Body of pancreas (tissue), 4 donors: ENCODE results near the gene RAP1B. TPM values are rescaled to one million over a fixed set of nuclear protein-coding genes. Genes with fewer than 3 reads are reported as not detected.
"Not testable (repeated sequence)": the region's sequence is repeated elsewhere in the genome, so short reads cannot be mapped to it uniquely, and the experiment has no call there.

Source experiments
- ATAC-seq: fragments of 150-250 bp; one replicate; pipeline ENCODE4 v1.9.1; 2016
- DNase-seq, 4 donors: peaks; one replicate each; pipeline ENCODE4 v3.0.0-alpha.2; 2019
- H3K27ac ChIP-seq, 4 donors: fragments of 200-600 bp; sonication (generic); 1 replicate in 3 of 4; 2 replicates in 1 of 4; pipeline versions ENCODE4 v1.5.1 to v1.6.1; 2016 to 2019; ENCODE audit warnings: mild to moderate bottlenecking in 1 of 4, mixed read lengths in 1 of 4, moderate library complexity in 1 of 4
- H3K27me3 ChIP-seq, 2 donors: fragments of 200-600 bp; sonication (generic); one replicate each; pipeline ENCODE4 v1.6.0; 2016; ENCODE audit warnings: mild to moderate bottlenecking in 1 of 2
- H3K36me3 ChIP-seq, 2 donors: fragments of 200-600 bp; sonication (generic); replicated peaks in 1 of 2; 2 replicates each; pipeline ENCODE4 v1.5.1; 2016; ENCODE audit warnings: low read depth in 2 of 2; ENCODE audit not compliant: insufficient read depth in 1 of 2
- H3K4me1 ChIP-seq: fragments of 200-600 bp; sonication (generic); one replicate; pipeline ENCODE4 v1.6.0; 2016
- H3K4me3 ChIP-seq, 2 donors: fragments of 200-600 bp; sonication (generic); 1 replicate in 1 of 2; 2 replicates in 1 of 2; pipeline ENCODE4 v1.5.1; 2016 to 2019
- H3K9me3 ChIP-seq, 3 donors: fragments of 200-600 bp; sonication (generic); 1 replicate in 2 of 3; 2 replicates in 1 of 3; pipeline ENCODE4 v1.5.1; 2016
- CTCF ChIP-seq, 7 experiments: fragments of 450-650 bp in 4 of 7; fragments of 200-600 bp in 3 of 7; sonication (generic) in 3 of 7; IDR thresholded peaks; one replicate each; pipeline ENCODE4 v1.5.1; 2016 to 2019; ENCODE audit warnings: antibody characterized with exemption in 7 of 7
- POLR2A ChIP-seq, 3 donors: fragments of 450-650 bp; IDR thresholded peaks; one replicate each; pipeline ENCODE4 v1.6.1; 2016; ENCODE audit warnings: antibody characterized with exemption in 3 of 3, mild to moderate bottlenecking in 2 of 3
- WGBS, 2 donors: methylation state at CpG; one replicate each; pipeline ENCODE4 v1.1.5; 2017; 5-methylcytosine and 5-hydroxymethylcytosine counted together
- intact Hi-C: fragments of 100-400 bp; cut with DNase I; formaldehyde crosslinking; loops from one replicate; pipeline ENCODE4 v1.15.1; 2023
- total RNA-seq, 2 donors: library from RNA; depleted of rRNA; stranded (reverse); fragments of >200 nt; gene quantifications; one replicate each; pipeline ENCODE4 v1.1.0, GENCODE V29; 2016

The RAP1B gene
- total RNA-seq, 2 donors from 2014 or later: 47.5 to 74.5 TPM

GRCh38 chr12:68674376-68674775 lies 63.7 kb downstream of the RAP1B start:
- DNase-seq (no peak), ATAC-seq (no peak)

GRCh38 chr12:68675101-68675842 lies 64.6 kb downstream of the RAP1B start:
- intact Hi-C loops: no loop called here

More at GRCh38 chr12:68674376-68674775, 63.7 kb downstream of the RAP1B start:
- no peak overlapping the region for H3K4me3 ChIP-seq
- no peak overlapping the region for H3K27ac ChIP-seq
- intact Hi-C loops: no loop called here
- no peak for TF ChIP-seq CTCF (IDR thresholded peaks at IDR 0.05)
- TF ChIP-seq POLR2A (IDR thresholded peaks at IDR 0.05): no peak
- H3K4me1 ChIP-seq: no peaks in the 10 kb centered on the region
- no peaks in the 10 kb centered on the region for H3K36me3 ChIP-seq
- H3K27me3 ChIP-seq: no peaks in the 10 kb centered on the region
- no peaks in the 10 kb centered on the region for H3K9me3 ChIP-seq

GRCh38 chr12:68676854-68677253 lies 66.2 kb downstream of the RAP1B start:
- DNase-seq, H3K4me3 ChIP-seq, H3K9me3 ChIP-seq, H3K4me1 ChIP-seq, H3K27me3 ChIP-seq, H3K27ac ChIP-seq, intact Hi-C loops, H3K36me3 ChIP-seq, ATAC-seq: not testable (repeated sequence)
- 92 to 96% methylated on average over 5 of the region's 5 CpGs for WGBS, 2 donors

More at GRCh38 chr12:68675101-68675842, 64.6 kb downstream of the RAP1B start:
- Histone ChIP-seq H3K9me3 (no peaks in the 10 kb centered on the region), H3K4me3 (no peak overlapping the region), H3K36me3 (no peaks in the 10 kb centered on the region), H3K4me1 (no peaks in the 10 kb centered on the region), H3K27me3 (no peaks in the 10 kb centered on the region), H3K27ac (no peak overlapping the region)
- no peak for ATAC-seq
- peak in 2 of 4 donors; percentile 13 to 34 for DNase-seq
- TF ChIP-seq CTCF (IDR thresholded peaks at IDR 0.05): no peak
- no peak for TF ChIP-seq POLR2A (IDR thresholded peaks at IDR 0.05)
- 49 to 51% methylated on average over 5 of the region's 5 CpGs for WGBS, 2 donors

- TF ChIP-seq POLR2A (IDR thresholded peaks at IDR 0.05): no peak
- no peak for TF ChIP-seq CTCF (IDR thresholded peaks at IDR 0.05)
- DNase-seq (no peak), ATAC-seq (no peak)
- 39 to 45% methylated on average over 3 of the region's 3 CpGs for WGBS, 2 donors
- Histone ChIP-seq H3K27ac (peak overlapping the region; percentile 68 to 91 (median 78)), H3K4me3 (peak overlapping the region in 1 of 2 donors; percentile 71), H3K36me3 (peaks cover 0 to 2% of the 10 kb centered on the region in 2 donors), H3K27me3 (no peaks in the 10 kb centered on the region), H3K4me1 (peaks cover 16% of the 10 kb centered on the region), H3K9me3 (no peaks in the 10 kb centered on the region)
- intact Hi-C loops: no loop called here
Observed at GRCh38 chr12:68686262-68686594, 75.5 kb downstream of the RAP1B start.

- TF ChIP-seq POLR2A (IDR thresholded peaks at IDR 0.05) (peak in 2 of 3 donors; percentile 66 to 76), CTCF (IDR thresholded peaks at IDR 0.05) (peak in 4 of 7 experiments; percentile 39 to 49 (median 45))
- WGBS, 2 donors: 0% methylated on average over 22 to 44 of the region's 44 CpGs
- peak within 1 kb of the TSS; percentile 71 to 76 for H3K4me3 ChIP-seq
- H3K4me1 ChIP-seq: peaks cover 16% of the 10 kb centered on the region
- ATAC-seq: peak; percentile 99
- intact Hi-C loops: no loop called here
- peak within 1 kb of the TSS; percentile 68 to 91 (median 78) for H3K27ac ChIP-seq
- H3K27me3 ChIP-seq: no peaks in the 10 kb centered on the region
- peaks cover 0 to 6% of the 10 kb centered on the region in 2 donors for H3K36me3 ChIP-seq
- no peaks in the 10 kb centered on the region for H3K9me3 ChIP-seq
- DNase-seq: peak; percentile 100
Observed at GRCh38 chr12:68686595-68687521, 76.2 kb downstream of the RAP1B start, which contains the start of gene NUP107. Gene NUP107 (plus strand): TSS chr12:68686978. CDS start chr12:68687066, 88 bp downstream.
